ENCODE measurements around the gene OSBPL1A.
"Not testable (repeated sequence)": the region's sequence is repeated elsewhere in the genome, so short reads cannot be mapped to it uniquely, and the experiment has no call there.

OSBPL1A gene

GRCh38 chr18:24398540-24398939, 916 bp upstream of the OSBPL1A start:
- in situ Hi-C loops (cut with MboI; ENCODE audit: low sequenced_read_pairs) = no loop called here

- in situ Hi-C loops (cut with MboI; ENCODE audit: low sequenced_read_pairs) = no loop called here
These were observed 412 bp downstream of the OSBPL1A start for GRCh38 chr18:24397131-24397693.

GRCh38 chr18:24396082-24396633, 1.5 kb downstream of the OSBPL1A start:
- in situ Hi-C loops (cut with MboI; ENCODE audit: low sequenced_read_pairs) = no loop called here

GRCh38 chr18:24395049-24395795, 2.4 kb downstream of the OSBPL1A start:
- in situ Hi-C loops (cut with MboI; ENCODE audit: low sequenced_read_pairs) = no loop called here

GRCh38 chr18:24388957-24389356, 8.7 kb downstream of the OSBPL1A start:
- in situ Hi-C loops (cut with MboI; ENCODE audit: low sequenced_read_pairs) = no loop called here

GRCh38 chr18:24386681-24387080, 10.9 kb downstream of the OSBPL1A start:
- in situ Hi-C loops (cut with MboI; ENCODE audit: low sequenced_read_pairs) = no loop called here

- in situ Hi-C loops (cut with MboI; ENCODE audit: low sequenced_read_pairs) = no loop called here
These were observed 16.5 kb downstream of the OSBPL1A start for GRCh38 chr18:24381126-24381525.

- in situ Hi-C loops (cut with MboI; ENCODE audit: low sequenced_read_pairs) = no loop called here
These were observed 17.4 kb downstream of the OSBPL1A start for GRCh38 chr18:24380163-24380747.

- in situ Hi-C loops (cut with MboI; ENCODE audit: low sequenced_read_pairs) = no loop called here
These were observed 19.0 kb downstream of the OSBPL1A start for GRCh38 chr18:24378598-24378997.

GRCh38 chr18:24376531-24376930, 21.1 kb downstream of the OSBPL1A start:
- in situ Hi-C loops (cut with MboI; ENCODE audit: low sequenced_read_pairs) = not testable (repeated sequence)

GRCh38 chr18:24373328-24373727, 24.3 kb downstream of the OSBPL1A start:
- in situ Hi-C loops (cut with MboI; ENCODE audit: low sequenced_read_pairs) = no loop called here

GRCh38 chr18:24372279-24372872, 25.2 kb downstream of the OSBPL1A start:
- in situ Hi-C loops (cut with MboI; ENCODE audit: low sequenced_read_pairs) = no loop called here

GRCh38 chr18:24370120-24370519, 27.5 kb downstream of the OSBPL1A start:
- in situ Hi-C loops (cut with MboI; ENCODE audit: low sequenced_read_pairs) = no loop called here

- in situ Hi-C loops (cut with MboI; ENCODE audit: low sequenced_read_pairs) = no loop called here
These were observed 28.2 kb downstream of the OSBPL1A start for GRCh38 chr18:24369426-24369825.

GRCh38 chr18:24368749-24369148, 28.9 kb downstream of the OSBPL1A start:
- in situ Hi-C loops (cut with MboI; ENCODE audit: low sequenced_read_pairs) = no loop called here

- in situ Hi-C loops (cut with MboI; ENCODE audit: low sequenced_read_pairs) = no loop called here
These were observed 31.3 kb downstream of the OSBPL1A start for GRCh38 chr18:24366328-24366727.

- in situ Hi-C loops (cut with MboI; ENCODE audit: low sequenced_read_pairs) = no loop called here
These were observed 33.4 kb downstream of the OSBPL1A start for GRCh38 chr18:24364177-24364576.

GRCh38 chr18:24362757-24363156, 34.9 kb downstream of the OSBPL1A start:
- in situ Hi-C loops (cut with MboI; ENCODE audit: low sequenced_read_pairs) = no loop called here

GRCh38 chr18:24359787-24360530, 37.7 kb downstream of the OSBPL1A start:
- in situ Hi-C loops (cut with MboI; ENCODE audit: low sequenced_read_pairs) = not testable (repeated sequence)

- in situ Hi-C loops (cut with MboI; ENCODE audit: low sequenced_read_pairs) = no loop called here
These were observed 43.3 kb downstream of the OSBPL1A start for GRCh38 chr18:24354278-24354677.

- in situ Hi-C loops (cut with MboI; ENCODE audit: low sequenced_read_pairs) = no loop called here
These were observed 51.4 kb downstream of the OSBPL1A start for GRCh38 chr18:24346254-24346653.

Measured in hTERT RPE-1 (cell line).